ENCODE data around the gene MAPK11.

DNA sequence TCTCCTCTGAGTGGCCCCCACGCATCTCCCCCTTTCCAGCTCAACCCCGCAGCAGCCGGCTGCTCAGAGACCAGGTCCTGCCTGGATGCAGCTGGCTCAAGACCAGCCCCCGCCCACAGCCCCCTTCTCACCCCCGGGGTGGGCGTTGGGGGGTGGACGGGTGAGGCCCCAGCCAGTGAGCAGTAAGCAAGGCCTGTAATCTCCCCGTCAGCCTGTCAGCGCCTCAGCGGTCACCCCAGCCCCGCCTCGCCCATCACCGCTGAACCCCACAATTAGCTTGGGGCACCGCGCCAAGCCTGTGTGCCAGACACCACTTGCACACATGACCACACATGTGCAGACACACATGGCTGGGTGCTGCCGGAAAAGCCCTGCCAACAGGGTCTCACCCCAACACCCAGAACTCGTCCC, 31.4 kb upstream of the MAPK11 start:
- TF ChIP-seq EZH2 (IDR thresholded peaks at IDR 0.05) (no peak), EZH2phosphoT487 (IDR thresholded peaks at IDR 0.05) (no peak)
- TF ChIP-seq, protein P1, sequence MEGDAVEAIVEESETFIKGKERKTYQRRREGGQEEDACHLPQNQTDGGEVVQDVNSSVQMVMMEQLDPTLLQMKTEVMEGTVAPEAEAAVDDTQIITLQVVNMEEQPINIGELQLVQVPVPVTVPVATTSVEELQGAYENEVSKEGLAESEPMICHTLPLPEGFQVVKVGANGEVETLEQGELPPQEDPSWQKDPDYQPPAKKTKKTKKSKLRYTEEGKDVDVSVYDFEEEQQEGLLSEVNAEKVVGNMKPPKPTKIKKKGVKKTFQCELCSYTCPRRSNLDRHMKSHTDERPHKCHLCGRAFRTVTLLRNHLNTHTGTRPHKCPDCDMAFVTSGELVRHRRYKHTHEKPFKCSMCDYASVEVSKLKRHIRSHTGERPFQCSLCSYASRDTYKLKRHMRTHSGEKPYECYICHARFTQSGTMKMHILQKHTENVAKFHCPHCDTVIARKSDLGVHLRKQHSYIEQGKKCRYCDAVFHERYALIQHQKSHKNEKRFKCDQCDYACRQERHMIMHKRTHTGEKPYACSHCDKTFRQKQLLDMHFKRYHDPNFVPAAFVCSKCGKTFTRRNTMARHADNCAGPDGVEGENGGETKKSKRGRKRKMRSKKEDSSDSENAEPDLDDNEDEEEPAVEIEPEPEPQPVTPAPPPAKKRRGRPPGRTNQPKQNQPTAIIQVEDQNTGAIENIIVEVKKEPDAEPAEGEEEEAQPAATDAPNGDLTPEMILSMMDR (IDR thresholded peaks at IDR 0.05): no peak
